Fibroblast of peridontal ligament (primary cell): ENCODE measurements around the gene OR51V1.
"Not testable (repeated sequence)": the region's sequence is repeated elsewhere in the genome, so short reads cannot be mapped to it uniquely, and the experiment has no call there.

Experiments
- DNase-seq: peaks from one replicate; pipeline ENCODE4 v3.0.0-alpha.2; 2010; ENCODE audit errors: extremely low read depth

The OR51V1 gene

GRCh38 chr11:5165898-5166297 lies 34.6 kb downstream of the OR51V1 start:
- not testable (repeated sequence) for DNase-seq

- DNase-seq, result not testable (repeated sequence)
Observed at GRCh38 chr11:5164807-5165206, 35.7 kb downstream of the OR51V1 start.

GRCh38 chr11:5161045-5161444 lies 39.4 kb downstream of the OR51V1 start:
- not testable (repeated sequence) for DNase-seq

DNA sequence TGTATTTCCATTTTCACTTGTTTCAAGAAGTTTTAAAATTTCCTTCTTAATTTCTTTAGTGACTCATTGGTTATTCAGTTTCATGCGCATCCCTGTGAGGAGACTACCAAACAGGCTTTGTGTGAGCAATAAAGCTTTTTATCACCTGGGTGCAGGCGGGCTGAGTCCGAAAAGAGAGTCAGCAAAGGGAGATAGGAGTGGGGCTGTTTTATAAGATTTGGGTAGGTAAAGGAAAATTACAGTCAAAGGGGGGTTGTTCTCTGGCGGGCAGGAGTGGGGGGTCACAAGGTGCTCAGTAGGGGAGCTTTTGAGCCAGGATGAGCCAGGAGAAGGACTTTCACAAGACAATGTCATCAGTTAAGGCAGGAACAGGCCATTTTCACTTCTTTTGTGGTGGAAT lies 40.3 kb downstream of the OR51V1 start:
- not testable (repeated sequence) for DNase-seq

GRCh38 chr11:5159806-5160205 lies 40.7 kb downstream of the OR51V1 start:
- DNase-seq, result no peak

GRCh38 chr11:5154657-5155056 lies 45.8 kb downstream of the OR51V1 start, which contains the start of gene OR52A1:
TSS of gene OR52A1 (minus strand) at chr11:5154757. CDS start at chr11:5152369, 2,388 bp downstream.
- DNase-seq, result no peak

- no peak for DNase-seq
Observed at GRCh38 chr11:5153574-5154431, 46.7 kb downstream of the OR51V1 start.

GRCh38 chr11:5151713-5152153 lies 48.7 kb downstream of the OR51V1 start:
- DNase-seq, result no peak
